ENCODE data around the gene KRT5.

The KRT5 gene

DNA sequence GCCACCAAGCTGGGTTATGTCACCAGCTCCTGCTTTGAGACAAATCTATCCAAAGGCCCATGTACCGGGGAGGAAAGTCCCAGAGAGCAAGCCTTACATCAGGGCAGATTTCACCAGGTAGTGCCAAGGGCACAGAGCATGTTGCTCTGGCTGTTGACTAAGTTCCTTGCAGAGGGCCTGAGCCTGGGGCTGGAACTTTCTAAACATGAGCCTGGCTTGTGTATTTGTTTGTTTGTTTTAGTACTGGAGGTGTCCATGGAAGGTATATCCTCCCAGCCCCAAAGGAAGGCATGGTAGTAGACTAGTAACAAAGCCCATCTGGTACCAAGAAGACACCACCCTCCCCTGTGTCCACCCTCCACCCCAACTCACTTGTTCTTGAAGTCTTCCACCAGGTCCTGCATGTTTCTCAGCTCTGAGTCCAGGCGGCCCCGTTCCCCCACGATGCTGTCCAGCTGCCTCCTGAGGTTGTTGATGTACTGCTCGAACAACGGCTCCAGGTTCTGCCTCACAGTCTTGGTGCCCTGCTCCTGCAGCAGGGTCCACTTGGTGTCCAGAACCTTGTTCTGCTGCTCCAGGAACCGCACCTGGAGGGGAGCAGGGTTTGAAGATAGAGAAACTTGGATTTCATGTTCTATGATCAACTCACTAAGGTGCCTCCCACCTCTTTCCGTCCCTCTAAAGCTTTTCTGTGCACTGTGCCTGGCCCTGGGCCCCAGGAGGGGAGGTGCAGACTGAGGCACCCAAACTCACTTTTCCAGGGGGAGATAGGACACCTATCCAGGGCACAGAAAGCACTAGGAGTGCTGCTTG lies 1.4 kb downstream of the KRT5 start:
- H3K27ac ChIP-seq, result no peak overlapping the region
- TF ChIP-seq, protein P1, sequence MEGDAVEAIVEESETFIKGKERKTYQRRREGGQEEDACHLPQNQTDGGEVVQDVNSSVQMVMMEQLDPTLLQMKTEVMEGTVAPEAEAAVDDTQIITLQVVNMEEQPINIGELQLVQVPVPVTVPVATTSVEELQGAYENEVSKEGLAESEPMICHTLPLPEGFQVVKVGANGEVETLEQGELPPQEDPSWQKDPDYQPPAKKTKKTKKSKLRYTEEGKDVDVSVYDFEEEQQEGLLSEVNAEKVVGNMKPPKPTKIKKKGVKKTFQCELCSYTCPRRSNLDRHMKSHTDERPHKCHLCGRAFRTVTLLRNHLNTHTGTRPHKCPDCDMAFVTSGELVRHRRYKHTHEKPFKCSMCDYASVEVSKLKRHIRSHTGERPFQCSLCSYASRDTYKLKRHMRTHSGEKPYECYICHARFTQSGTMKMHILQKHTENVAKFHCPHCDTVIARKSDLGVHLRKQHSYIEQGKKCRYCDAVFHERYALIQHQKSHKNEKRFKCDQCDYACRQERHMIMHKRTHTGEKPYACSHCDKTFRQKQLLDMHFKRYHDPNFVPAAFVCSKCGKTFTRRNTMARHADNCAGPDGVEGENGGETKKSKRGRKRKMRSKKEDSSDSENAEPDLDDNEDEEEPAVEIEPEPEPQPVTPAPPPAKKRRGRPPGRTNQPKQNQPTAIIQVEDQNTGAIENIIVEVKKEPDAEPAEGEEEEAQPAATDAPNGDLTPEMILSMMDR (conservative IDR thresholded peaks at IDR 0.05), result no peak
- TF ChIP-seq ZFX (IDR thresholded peaks at IDR 0.05), result no peak

DNA sequence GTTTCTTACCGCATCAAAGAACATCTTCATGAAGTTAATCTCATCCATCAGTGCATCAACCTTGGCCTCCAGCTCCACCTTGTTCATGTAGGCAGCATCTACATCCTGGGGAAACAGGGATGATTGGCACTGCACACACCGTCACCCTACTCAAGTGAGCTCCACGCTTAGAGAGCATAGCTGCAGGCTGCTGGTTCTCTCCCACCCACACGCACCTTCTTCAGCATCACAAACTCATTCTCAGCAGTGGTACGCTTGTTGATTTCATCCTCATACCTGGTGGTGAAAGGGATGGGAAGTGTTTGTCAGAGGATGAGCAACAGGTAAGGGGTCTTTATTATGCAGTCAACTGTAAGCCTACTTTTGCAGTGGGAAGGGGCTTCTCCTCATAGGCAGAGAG lies 2.3 kb downstream of the KRT5 start:
- H3K27ac ChIP-seq, result no peak overlapping the region
- no peak for TF ChIP-seq ZFX (IDR thresholded peaks at IDR 0.05)
- TF ChIP-seq, protein P1 (conservative IDR thresholded peaks at IDR 0.05), result no peak

DNA sequence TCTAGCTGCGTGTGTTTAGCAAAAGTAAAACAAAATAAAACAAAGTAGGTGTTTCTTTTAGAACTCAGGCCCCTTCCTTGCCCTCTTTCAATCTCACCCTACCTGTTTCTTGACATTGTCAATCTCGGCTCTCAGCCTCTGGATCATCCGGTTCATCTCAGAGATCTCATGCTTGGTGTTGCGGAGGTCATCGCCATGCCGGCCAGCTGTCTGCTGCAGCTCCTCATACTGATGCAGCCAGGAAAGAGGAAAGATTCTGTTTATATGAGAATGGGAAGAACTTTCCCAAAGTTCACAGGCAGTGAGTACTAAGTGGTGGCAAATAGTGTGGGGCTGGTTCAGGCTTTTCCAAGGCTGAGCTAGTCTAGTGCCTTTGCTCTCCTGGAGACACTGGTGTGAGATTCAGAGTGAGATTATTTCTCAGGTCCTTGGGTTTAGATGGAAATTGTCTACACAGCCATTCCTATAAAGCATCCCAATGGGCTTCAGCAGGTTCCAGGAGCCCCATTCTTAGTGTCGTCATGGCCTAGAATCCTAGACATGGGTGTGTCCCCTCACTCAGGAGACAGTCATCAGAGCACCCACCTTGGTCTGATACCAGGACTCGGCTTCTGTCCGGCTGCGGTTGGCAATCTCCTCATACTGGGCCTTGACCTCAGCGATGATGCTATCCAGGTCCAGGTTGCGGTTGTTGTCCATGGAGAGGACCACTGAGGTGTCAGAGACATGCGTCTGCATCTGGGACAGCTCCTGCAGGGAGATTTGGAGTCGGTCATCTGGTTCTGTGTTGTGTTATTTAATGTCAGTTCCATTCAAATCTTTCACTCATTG lies 3.0 kb downstream of the KRT5 start:
- H3K27ac ChIP-seq, result no peak overlapping the region
- TF ChIP-seq, protein P1 (conservative IDR thresholded peaks at IDR 0.05), result no peak
- no peak for TF ChIP-seq ZFX (IDR thresholded peaks at IDR 0.05)

DNA sequence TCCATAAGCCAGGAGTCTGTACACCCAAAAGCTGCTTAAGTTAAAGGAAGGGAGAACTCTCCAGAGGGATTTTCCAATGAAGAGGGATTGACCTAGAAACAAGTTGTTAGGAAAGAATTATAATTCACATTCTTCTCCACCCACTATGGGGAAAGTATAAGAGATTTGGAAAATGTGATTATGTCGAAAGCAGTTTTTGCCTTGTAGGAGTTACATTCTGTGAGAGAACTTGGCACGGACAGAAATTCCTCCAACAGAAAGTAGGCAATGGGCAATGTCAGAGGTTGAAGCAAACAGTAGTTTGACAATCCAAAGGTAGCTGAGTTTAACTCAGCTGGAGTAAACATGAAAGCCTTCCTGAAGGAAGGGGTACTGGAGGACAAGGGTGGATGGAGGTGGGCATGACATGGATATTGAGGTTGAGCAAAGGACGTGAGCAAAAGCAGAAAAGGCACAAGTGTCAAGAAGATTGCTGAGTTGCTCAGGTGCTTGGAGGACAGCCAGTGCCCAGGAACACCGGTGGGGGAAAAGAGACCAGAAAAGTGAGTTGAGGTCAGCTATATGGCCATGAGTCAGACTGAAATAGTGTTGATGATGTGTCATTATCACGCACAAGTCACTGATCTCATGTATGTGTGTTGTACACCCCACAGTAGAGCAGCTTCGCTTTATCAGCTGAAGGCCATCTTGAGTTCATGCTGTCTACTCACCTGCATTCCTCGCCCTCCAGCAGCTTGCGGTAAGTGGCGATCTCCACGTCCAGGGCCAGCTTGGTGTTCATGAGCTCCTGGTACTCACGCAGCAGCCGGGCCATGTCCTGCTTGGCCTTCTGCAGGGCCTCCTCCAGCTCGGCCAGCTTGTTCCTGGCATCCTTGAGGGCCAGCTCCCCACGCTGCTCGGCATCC lies 4.0 kb downstream of the KRT5 start:
- H3K27ac ChIP-seq, result no peak overlapping the region
- TF ChIP-seq, protein P1 (conservative IDR thresholded peaks at IDR 0.05), result no peak
- TF ChIP-seq ZFX (IDR thresholded peaks at IDR 0.05), result no peak

DNA sequence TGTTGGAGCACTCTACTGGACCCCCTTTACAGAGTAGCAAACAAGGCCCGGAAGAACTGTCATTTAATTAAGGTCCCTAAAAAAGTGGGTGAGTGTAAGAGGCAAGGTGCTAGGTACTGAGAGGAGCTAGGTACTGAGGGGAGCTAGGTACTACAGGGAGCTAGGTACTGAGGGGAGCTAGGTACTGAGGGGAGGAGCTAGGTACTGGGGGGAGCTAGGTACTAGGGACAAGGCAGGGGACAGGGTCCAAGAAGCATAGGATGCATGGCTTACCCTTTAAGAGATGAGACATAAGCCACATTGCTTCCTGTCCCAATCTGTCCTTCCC lies 4.9 kb downstream of the KRT5 start:
- TF ChIP-seq ZFX (IDR thresholded peaks at IDR 0.05), result no peak
- TF ChIP-seq, protein P1 (conservative IDR thresholded peaks at IDR 0.05), result no peak
- H3K27ac ChIP-seq, result no peak overlapping the region

DNA sequence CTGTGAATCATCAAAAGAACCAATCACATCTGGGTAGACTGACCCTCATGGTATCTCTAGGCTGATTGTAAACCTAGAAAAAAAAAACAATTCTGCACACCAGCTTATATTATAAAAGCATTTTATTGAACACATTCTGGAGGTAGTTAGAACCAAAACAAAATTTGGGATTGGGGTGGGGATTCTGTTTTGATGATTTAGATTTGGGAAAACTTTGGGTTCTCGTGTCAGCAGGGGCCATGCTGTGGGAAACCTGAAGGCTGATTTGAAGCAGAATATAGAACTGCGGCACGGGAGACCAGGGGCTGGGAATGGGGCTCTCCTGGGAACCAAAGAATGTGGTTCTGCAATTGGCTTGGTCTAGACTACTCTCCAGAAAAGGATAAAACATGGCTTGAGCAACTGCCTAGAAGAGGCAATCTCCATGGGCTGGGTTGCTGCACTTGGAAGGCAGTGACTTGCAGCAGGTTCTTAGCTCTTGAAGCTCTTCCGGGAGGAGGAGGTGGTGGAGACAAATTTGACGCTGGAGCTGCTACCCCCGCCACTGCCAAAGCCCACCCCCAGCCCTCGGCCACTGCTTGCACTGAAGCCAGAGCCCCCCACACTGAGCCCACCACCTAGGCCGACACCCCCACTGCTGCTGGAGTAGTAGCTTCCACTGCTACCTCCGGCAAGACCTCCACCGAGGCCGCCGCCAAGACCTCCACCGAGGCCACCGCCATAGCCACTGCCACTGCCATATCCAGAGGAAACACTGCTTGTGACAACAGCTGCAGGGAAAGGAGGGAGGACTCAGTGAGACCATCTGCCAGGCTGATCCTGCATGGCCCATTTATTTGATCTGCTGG lies 5.5 kb downstream of the KRT5 start:
- H3K27ac ChIP-seq, result no peak overlapping the region
- no peak for TF ChIP-seq ZFX (IDR thresholded peaks at IDR 0.05)
- TF ChIP-seq, protein P1 (conservative IDR thresholded peaks at IDR 0.05), result no peak
